Measurements from ENCODE around the gene CCSAP.
"Not testable (repeated sequence)": the region's sequence is repeated elsewhere in the genome, so short reads cannot be mapped to it uniquely, and the experiment has no call there.

Gene CCSAP

GRCh38 chr1:229325401-229325800 lies 17.4 kb downstream of the CCSAP start:
- DNase-seq = no peak

- DNase-seq = no peak
Measured at GRCh38 chr1:229323885-229324553, 18.8 kb downstream of the CCSAP start.

- DNase-seq = no peak
Measured at GRCh38 chr1:229323201-229323600, 19.6 kb downstream of the CCSAP start.

- DNase-seq = no peak
Measured at GRCh38 chr1:229319487-229319886, 23.4 kb downstream of the CCSAP start.

GRCh38 chr1:229318056-229318455 lies 24.8 kb downstream of the CCSAP start:
- no peak for DNase-seq

- DNase-seq = no peak
Measured at GRCh38 chr1:229316166-229316565, 26.7 kb downstream of the CCSAP start.

GRCh38 chr1:229310833-229311232 lies 32.0 kb downstream of the CCSAP start:
- DNase-seq = no peak

GRCh38 chr1:229309684-229310083 lies 33.2 kb downstream of the CCSAP start:
- no peak for DNase-seq

- no peak for DNase-seq
Measured at GRCh38 chr1:229309074-229309473, 33.8 kb downstream of the CCSAP start.

- no peak for DNase-seq
Measured at GRCh38 chr1:229305392-229305791, 37.5 kb downstream of the CCSAP start.

GRCh38 chr1:229303855-229304254 lies 39.0 kb downstream of the CCSAP start:
- no peak for DNase-seq

GRCh38 chr1:229302740-229303139 lies 40.1 kb downstream of the CCSAP start:
- no peak for DNase-seq

GRCh38 chr1:229300099-229300757 lies 42.6 kb downstream of the CCSAP start:
- no peak for DNase-seq

- no peak for DNase-seq
Measured at GRCh38 chr1:229298887-229299503, 43.9 kb downstream of the CCSAP start.

GRCh38 chr1:229298420-229298819 lies 44.4 kb downstream of the CCSAP start:
- no peak for DNase-seq

- DNase-seq = no peak
Measured at GRCh38 chr1:229297746-229298145, 45.1 kb downstream of the CCSAP start.

- no peak for DNase-seq
Measured at GRCh38 chr1:229296541-229296941, 46.3 kb downstream of the CCSAP start.

GRCh38 chr1:229295745-229296144 lies 47.1 kb downstream of the CCSAP start:
- no peak for DNase-seq

- no peak for DNase-seq
Measured at GRCh38 chr1:229293528-229294204, 49.2 kb downstream of the CCSAP start.

- not testable (repeated sequence) for DNase-seq
Measured at GRCh38 chr1:229291686-229292085, 51.2 kb downstream of the CCSAP start.

- no peak for DNase-seq
Measured at GRCh38 chr1:229288516-229288915, 54.3 kb downstream of the CCSAP start.

- no peak for DNase-seq
Measured at GRCh38 chr1:229287267-229287666, 55.6 kb downstream of the CCSAP start.

- no peak for DNase-seq
Measured at GRCh38 chr1:229286099-229286766, 56.6 kb downstream of the CCSAP start.
